ENCODE data around the gene XRCC5. TPM values are rescaled to one million over a fixed set of nuclear protein-coding genes. Genes with fewer than 3 reads are reported as not detected.

The XRCC5 gene
- total RNA-seq, 1 experiment from 2014 or later, result 424 TPM

DNA sequence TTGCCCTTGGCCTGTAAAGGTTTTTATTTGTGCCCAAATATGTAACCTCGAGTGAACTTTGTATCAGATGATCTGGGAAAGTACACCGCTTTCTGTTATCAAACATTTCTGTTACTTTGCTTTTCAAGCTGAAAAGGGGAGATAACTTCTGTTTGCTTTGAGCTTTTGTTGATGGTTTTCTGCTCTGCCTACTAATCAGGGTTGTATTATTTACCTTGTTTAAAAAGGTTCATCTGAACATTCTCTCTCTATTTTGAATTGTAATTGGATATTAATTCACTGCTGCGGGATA is 79.4 kb downstream of the XRCC5 start:
- Histone ChIP-seq H3K79me2 (ENCODE audit: insufficient read depth, low read length) (peaks cover 88% of the 10 kb centered on the region), H3K27ac (ENCODE audit: low read depth, low read length) (no peak overlapping the region), H4K20me1 (ENCODE audit: insufficient read depth) (peaks cover 16% of the 10 kb centered on the region; the same call in 1 of the 2 replicates), H3K4me1 (ENCODE audit: control insufficient read depth in 1 of 2, insufficient read depth in 2 of 2, low read length in 2 of 2) (no peaks in the 10 kb centered on the region), H3K36me3 (ENCODE audit: control insufficient read depth in 1 of 2, insufficient read depth in 2 of 2, low read length in 2 of 2) (peaks cover 17 to 35% of the 10 kb centered on the region in 2 experiments), H3K9ac (ENCODE audit: low read length) (no peak overlapping the region), H3K4me2 (ENCODE audit: low read length) (no peak overlapping the region), H3K9me2 (ENCODE audit: insufficient read depth) (no peaks in the 10 kb centered on the region), H3K4me3 (replicated peaks in 1 of 2; ENCODE audit: low read depth in 1 of 2, low read length in 2 of 2) (no peak overlapping the region), H3K9me3 (ENCODE audit: control insufficient read depth in 1 of 2, insufficient read depth in 1 of 2, low read depth in 1 of 2, low read length in 2 of 2) (no peaks in the 10 kb centered on the region), H2AFZ (ENCODE audit: low read depth, low read length, poor library complexity, severe bottlenecking) (no peak overlapping the region), H3K27me3 (ENCODE audit: insufficient read depth, low read length) (no peaks in the 10 kb centered on the region)
- intact Hi-C loops (cut with micrococcal nuclease), result no loop called here
- DNase-seq (ENCODE audit: low read depth, low spot score) (no peak), ATAC-seq (no peak)
- no peak for TF ChIP-seq SRF (IDR thresholded peaks at IDR 0.05; ENCODE audit: low read depth)
- no peak for TF ChIP-seq ATF3 (IDR thresholded peaks at IDR 0.05)
- no peak for TF ChIP-seq JUND (IDR thresholded peaks at IDR 0.05)
- no peak for TF ChIP-seq TCF7L2 (IDR thresholded peaks at IDR 0.05; ENCODE audit: borderline replicate concordance, extremely low read depth, insufficient read depth, insufficient read length)
- no peak for TF ChIP-seq POLR2AphosphoS5 (IDR thresholded peaks at IDR 0.05; ENCODE audit: low read depth, low read length)
- TF ChIP-seq EGR1 (IDR thresholded peaks at IDR 0.05; ENCODE audit: low read depth), result no peak
- TF ChIP-seq POLR2A (IDR thresholded peaks at IDR 0.05; ENCODE audit: borderline replicate concordance, extremely low read depth, insufficient read depth, insufficient read length), result no peak
- TF ChIP-seq ELF1 (IDR thresholded peaks at IDR 0.05; ENCODE audit: borderline replicate concordance, low read depth), result no peak
- TF ChIP-seq REST (IDR thresholded peaks at IDR 0.05; ENCODE audit: low read depth), result no peak
- TF ChIP-seq ZNF274 (IDR thresholded peaks at IDR 0.05; ENCODE audit: low read depth, low read length), result no peak
- no peak for TF ChIP-seq EZH2phosphoT487 (IDR thresholded peaks at IDR 0.05; ENCODE audit: borderline replicate concordance)
- TF ChIP-seq SIN3A (IDR thresholded peaks at IDR 0.05; ENCODE audit: low read depth), result no peak
- TF ChIP-seq CEBPB (IDR thresholded peaks at IDR 0.05; ENCODE audit: low read depth), result no peak
- TF ChIP-seq YY1 (IDR thresholded peaks at IDR 0.05; ENCODE audit: extremely low read depth, insufficient replicate concordance, low read depth, low read length), result no peak
- TF ChIP-seq RAD21 (IDR thresholded peaks at IDR 0.05; ENCODE audit: low read depth), result no peak
- no peak for TF ChIP-seq FOSL1 (IDR thresholded peaks at IDR 0.05; ENCODE audit: low read depth)
- TF ChIP-seq SP1 (IDR thresholded peaks at IDR 0.05; ENCODE audit: low read depth), result no peak
- no peak for TF ChIP-seq ZFX (IDR thresholded peaks at IDR 0.05)
- ChIA-PET RAD21 (ENCODE audit: low non-redundant PET in 1 of 2, low total read pairs in 2 of 2, uncharacterized antibody in 2 of 2, unreplicated experiment in 2 of 2) (no interaction called here), CTCF (no interaction called here), POLR2A (no interaction called here)
- BruUV-seq (replicated peaks), result no TSS peak

All from HCT116 (cell line).